Heart right ventricle (tissue), 16 donors: ENCODE results near the gene LYSMD1. TPM values are rescaled to one million over a fixed set of nuclear protein-coding genes. Genes with fewer than 3 reads are reported as not detected.
A peak's percentile ranks its signal among the peaks of the same experiment; 100 is the strongest.

Source experiments
- ATAC-seq, 8 donors: fragments of 200-7000 bp; cut with Tn5 transposase; one replicate each; pipeline ENCODE4 v1.9.1; 2020; ENCODE audit warnings: mild to moderate bottlenecking in 8 of 8, moderate library complexity in 8 of 8, moderate number of reproducible peaks in 1 of 8
- DNase-seq, 2 donors: peaks; one replicate each; pipeline ENCODE4 v3.0.0-alpha.2; 2020
- H3K27ac ChIP-seq, 10 donors: fragments of 200-600 bp; sonication (generic) in 2 of 10; one replicate each; pipeline versions ENCODE4 v1.5.0 to v1.8.0; 2020 to 2022; ENCODE audit warnings: mild to moderate bottlenecking in 3 of 10
- H3K27me3 ChIP-seq, 7 donors: fragments of 200-600 bp; one replicate each; pipeline ENCODE4 v1.8.0; 2021 to 2022; ENCODE audit warnings: mild to moderate bottlenecking in 2 of 7
- H3K36me3 ChIP-seq, 9 donors: fragments of 200-600 bp; sonication (generic) in 1 of 9; one replicate each; pipeline versions ENCODE4 v1.5.0 to v1.8.0; 2020 to 2022; ENCODE audit warnings: mild to moderate bottlenecking in 2 of 9
- H3K4me1 ChIP-seq, 9 donors: fragments of 200-600 bp; sonication (generic) in 1 of 9; one replicate each; pipeline versions ENCODE4 v1.5.0 to v1.8.0; 2020 to 2022; ENCODE audit warnings: mild to moderate bottlenecking in 4 of 9
- H3K4me3 ChIP-seq, 10 donors: fragments of 200-600 bp; sonication (generic) in 2 of 10; one replicate each; pipeline versions ENCODE4 v1.5.0 to v1.8.0; 2020 to 2022; ENCODE audit warnings: mild to moderate bottlenecking in 7 of 10, moderate library complexity in 2 of 10
- H3K9me3 ChIP-seq, 11 donors: fragments of 200-600 bp in 10 of 11; sonication (generic) in 2 of 11; one replicate each; pipeline versions ENCODE4 v1.5.0 to v1.8.0; 2013 to 2022; ENCODE audit warnings: mild to moderate bottlenecking in 2 of 11, control low read depth in 1 of 11, moderate library complexity in 1 of 11
- CTCF ChIP-seq, 9 donors: fragments of 200-600 bp; sonication (generic) in 2 of 9; IDR thresholded peaks; one replicate each; pipeline versions ENCODE4 v1.5.0 to v1.8.0; 2021 to 2022; ENCODE audit warnings: antibody characterized with exemption in 9 of 9, mild to moderate bottlenecking in 5 of 9, moderate library complexity in 1 of 9
- WGBS, 2 donors: extraction: QIAGEN DNeasy Blood & Tissue Kit; methylation state at CpG; one replicate each; pipeline ENCODE4 v1.1.7; 2013; ENCODE audit warnings: inconsistent platforms in 1 of 2; 5-methylcytosine and 5-hydroxymethylcytosine counted together
- intact Hi-C, 10 donors: fragments of 100-400 bp; cut with DNase I; formaldehyde crosslinking; loops; one replicate each; pipeline versions ENCODE4 v1.11.1 to v1.14.2; 2022
- polyA plus RNA-seq, 2 donors: library from polyadenylated mRNA; stranded (reverse); fragments of 200-250 nt; gene quantifications; one replicate each; pipeline ENCODE4 v1.2.3, GENCODE V29; 2013
- total RNA-seq, 10 donors: library from RNA; stranded (reverse); fragmentation: NEBNext Ultra II Directional in 3 of 10; extraction: Animal tissue kit (Norgen Biotek cat#: 25700) in 3 of 10; gene quantifications; one replicate each; pipeline versions ENCODE4 v1.2.1 to v1.2.4, GENCODE V29; 2021 to 2023
- donor health status: Arrhythmogenic right ventricular cardiomyopathy.
- donor health status: ischemic (EF 13 %, LVEDD 7.1; RV severe dilation, severe dysfunction).
- donor health status: healthy with polysubstance abuse.
- donor health status: DM: no; HTN: yes; CAD: no.
- donor health status: DM: no; HTN: no; CAD: no.
- donor health status: ischemic (EF 25% LVEDD 6.9; RV normal size, moderate dysfunction).
- donor health status: ischemic (EF 25% LVEDD 5.7; RV mildly dilated, moderate dysfunction).
- donor health status: healthy.
- donor health status: DM: yes; HTN: yes; CAD: no.
- donor health status: Ischemic cardiomyopathy.
- donor health status: ischemic (EF 35%, LVEDD 5.7; RV mildly dilated, moderate dysfunction).
- donor health status: nonischemic (EF 11% LVEDD 7.7; RV severe dilation, severe dysfunction).
- donor health status: DM: yes; HTN: yes; CAD: no.
- donor health status: PGD.
- donor health status: ischemic (EF 29% LVEDD 5.4; RV normal size, mild dysfunction).
- donor health status: nonischemic (EF 23%, LVEDD 6.1; RV moderate dilation, normal function).

The LYSMD1 gene
- total and polyA plus RNA-seq, 12 donors: 5.7 to 16.5 (median 12.8) TPM

DNA sequence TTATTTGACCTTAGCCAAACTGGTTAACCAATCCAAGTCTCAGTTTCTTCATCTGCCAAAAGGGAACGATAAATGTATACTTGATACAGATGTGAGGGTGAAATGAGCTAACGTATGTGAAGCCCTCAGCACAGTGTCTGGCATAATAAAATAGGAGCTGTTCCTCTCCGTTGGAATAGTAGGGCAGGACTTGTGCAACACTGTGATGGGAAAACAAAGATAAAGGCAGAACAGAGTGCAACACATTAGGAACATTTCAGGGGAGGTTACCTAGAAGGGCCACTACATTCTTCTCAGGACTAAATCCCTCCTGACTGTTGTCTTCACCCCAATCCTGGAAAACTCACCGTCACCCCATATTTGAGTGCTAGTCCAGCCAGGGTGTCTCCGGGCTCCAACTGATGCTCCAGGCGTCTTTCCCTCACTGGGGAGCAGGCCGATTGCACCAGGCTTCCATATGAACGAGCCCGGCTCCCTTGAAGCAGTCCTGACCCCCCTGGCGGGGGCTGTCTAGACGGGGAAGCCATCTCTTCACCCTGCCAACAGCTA, 896 bp downstream of the LYSMD1 start:
- peaks cover 6 to 57% (median 29%) of the 10 kb centered on the region in 9 donors for H3K4me1 ChIP-seq
- peaks cover 0 to 71% (median 6%) of the 10 kb centered on the region in 9 donors for H3K36me3 ChIP-seq
- TF ChIP-seq CTCF (IDR thresholded peaks at IDR 0.05): peak in 1 of 9 donors; percentile 8
- intact Hi-C loops: no loop called here
- 15 to 16% methylated on average over 11 of the region's 11 CpGs for WGBS, 2 donors
- H3K4me3 ChIP-seq: peak overlapping the region; percentile 42 to 92 (median 78)
- H3K9me3 ChIP-seq: no peaks in the 10 kb centered on the region
- DNase-seq: no peak
- H3K27ac ChIP-seq: peak overlapping the region; percentile 20 to 94 (median 92)
- ATAC-seq: peak in 5 of 8 donors; percentile 1 to 50 (median 25)
- H3K27me3 ChIP-seq: no peaks in the 10 kb centered on the region

- peaks cover 0 to 68% (median 21%) of the 10 kb centered on the region in 9 donors for H3K36me3 ChIP-seq
- intact Hi-C loops: loop anchor here in 5 of 10 donors (5.0 to 10.0 kb wide), 5 partner anchors 57 to 137 kb away; no protein-coding TSS in a partner anchor
- H3K27ac ChIP-seq: peak overlapping the region in 4 of 10 donors; percentile 9 to 90 (median 26)
- no peaks in the 10 kb centered on the region for H3K27me3 ChIP-seq
- H3K4me3 ChIP-seq: peak overlapping the region in 1 of 10 donors; percentile 5
- H3K4me1 ChIP-seq: peaks cover 0 to 66% (median 14%) of the 10 kb centered on the region in 9 donors
- DNase-seq (no peak), ATAC-seq (no peak)
- no peak for TF ChIP-seq CTCF (IDR thresholded peaks at IDR 0.05)
- no peaks in the 10 kb centered on the region for H3K9me3 ChIP-seq
Measured at GRCh38 chr1:151159373-151159772, 6.3 kb downstream of the LYSMD1 start.

DNA sequence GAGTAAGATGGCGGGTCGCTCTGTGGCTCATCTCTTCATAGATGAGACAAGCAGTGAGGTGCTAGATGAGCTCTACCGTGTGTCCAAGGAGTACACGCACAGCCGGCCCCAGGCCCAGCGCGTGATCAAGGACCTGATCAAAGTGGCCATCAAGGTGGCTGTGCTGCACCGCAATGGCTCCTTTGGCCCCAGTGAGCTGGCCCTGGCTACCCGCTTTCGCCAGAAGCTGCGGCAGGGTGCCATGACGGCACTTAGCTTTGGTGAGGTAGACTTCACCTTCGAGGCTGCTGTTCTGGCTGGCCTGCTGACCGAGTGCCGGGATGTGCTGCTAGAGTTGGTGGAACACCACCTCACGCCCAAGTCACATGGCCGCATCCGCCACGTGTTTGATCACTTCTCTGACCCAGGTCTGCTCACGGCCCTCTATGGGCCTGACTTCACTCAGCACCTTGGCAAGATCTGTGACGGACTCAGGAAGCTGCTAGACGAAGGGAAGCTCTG, 6.9 kb downstream of the LYSMD1 start:
- no peak for TF ChIP-seq CTCF (IDR thresholded peaks at IDR 0.05)
- Histone ChIP-seq H3K27me3 (no peaks in the 10 kb centered on the region), H3K4me1 (peaks cover 0 to 61% (median 9%) of the 10 kb centered on the region in 9 donors), H3K9me3 (no peaks in the 10 kb centered on the region), H3K4me3 (peak overlapping the region in 1 of 10 donors; percentile 58), H3K36me3 (peaks cover 0 to 72% (median 21%) of the 10 kb centered on the region in 9 donors), H3K27ac (peak overlapping the region in 5 of 10 donors; percentile 9 to 90 (median 26))
- DNase-seq (no peak), ATAC-seq (peak in 1 of 8 donors; percentile 19)
- intact Hi-C loops: loop anchor here in 5 of 10 donors (5.0 to 10.0 kb wide), 5 partner anchors 56 to 136 kb away; no protein-coding TSS in a partner anchor
- WGBS, 2 donors: 81 to 85% methylated on average over 22 of the region's 22 CpGs

GRCh38 chr1:151158326-151158725, 7.4 kb downstream of the LYSMD1 start:
- WGBS, 2 donors: 79 to 80% methylated on average over 5 of the region's 5 CpGs
- H3K36me3 ChIP-seq: peaks cover 0 to 72% (median 21%) of the 10 kb centered on the region in 9 donors

More at GRCh38 chr1:151158326-151158725, 7.4 kb downstream of the LYSMD1 start:
- no peak for DNase-seq
- Histone ChIP-seq H3K9me3 (no peaks in the 10 kb centered on the region), H3K27me3 (no peaks in the 10 kb centered on the region), H3K4me1 (peaks cover 0 to 58% (median 9%) of the 10 kb centered on the region in 9 donors), H3K4me3 (peak overlapping the region in 2 of 10 donors; percentile 8 to 58), H3K27ac (peak overlapping the region in 4 of 10 donors; percentile 15 to 90 (median 21))
- no peak for TF ChIP-seq CTCF (IDR thresholded peaks at IDR 0.05)
- intact Hi-C loops: loop anchor here in 5 of 10 donors (5.0 to 10.0 kb wide), 5 partner anchors 56 to 136 kb away; no protein-coding TSS in a partner anchor
- ATAC-seq: no peak
